Measurements from ENCODE around the gene DCDC1.

- TF ChIP-seq POLR2A (IDR thresholded peaks at IDR 0.05; ENCODE audit: borderline replicate concordance, extremely low read depth, insufficient read depth, insufficient read length) = no peak
- no peak for TF ChIP-seq CTCF (IDR thresholded peaks at IDR 0.05 in 2 of 3, conservative IDR thresholded peaks at IDR 0.05 in 1 of 3; ENCODE audit: borderline replicate concordance in 1 of 3, insufficient read depth in 1 of 3, low read depth in 2 of 3, low read length in 2 of 3)
- no peak for TF ChIP-seq SRF (IDR thresholded peaks at IDR 0.05; ENCODE audit: low read depth)
- no peak for TF ChIP-seq EZH2phosphoT487 (IDR thresholded peaks at IDR 0.05; ENCODE audit: borderline replicate concordance)
- TF ChIP-seq POLR2AphosphoS5 (IDR thresholded peaks at IDR 0.05; ENCODE audit: low read depth, low read length) = no peak
- no peak for TF ChIP-seq ATF3 (IDR thresholded peaks at IDR 0.05)
- TF ChIP-seq EGR1 (IDR thresholded peaks at IDR 0.05; ENCODE audit: low read depth) = no peak
- TF ChIP-seq CEBPB (IDR thresholded peaks at IDR 0.05; ENCODE audit: low read depth) = no peak
- no peak for TF ChIP-seq ZNF274 (IDR thresholded peaks at IDR 0.05; ENCODE audit: low read depth, low read length)
- TF ChIP-seq MAX (IDR thresholded peaks at IDR 0.05) = no peak
- no peak for TF ChIP-seq TCF7L2 (IDR thresholded peaks at IDR 0.05; ENCODE audit: borderline replicate concordance, extremely low read depth, insufficient read depth, insufficient read length)
Observed at GRCh38 chr11:31139479-31139878, 230.1 kb downstream of the DCDC1 start.

All from HCT116 (cell line).